PC-3 (cell line): ENCODE data around the gene ASB18.

Source experiments
- EZH2 ChIP-seq: fragments of 300-600 bp; sonication (generic); IDR thresholded peaks from one replicate; pipeline ENCODE4 v1.6.1; 2017; ENCODE audit warnings: antibody characterized with exemption, mild to moderate bottlenecking, low read length; ENCODE audit not compliant: unreplicated experiment
- EZH2phosphoT487 ChIP-seq: fragments of 300-600 bp; sonication (generic); IDR thresholded peaks from 2 replicates; pipeline ENCODE4 v1.6.1; 2018; ENCODE audit warnings: mild to moderate bottlenecking, antibody characterized with exemption, low read length, borderline replicate concordance
- TF ChIP-seq, protein P1 (sequence below): fragments of 300-600 bp; sonication (generic); conservative IDR thresholded peaks from 2 replicates; pipeline ENCODE4 v1.5.1; 2017; ENCODE audit warnings: antibody characterized with exemption, low read depth, mild to moderate bottlenecking, low read length

DNA sequence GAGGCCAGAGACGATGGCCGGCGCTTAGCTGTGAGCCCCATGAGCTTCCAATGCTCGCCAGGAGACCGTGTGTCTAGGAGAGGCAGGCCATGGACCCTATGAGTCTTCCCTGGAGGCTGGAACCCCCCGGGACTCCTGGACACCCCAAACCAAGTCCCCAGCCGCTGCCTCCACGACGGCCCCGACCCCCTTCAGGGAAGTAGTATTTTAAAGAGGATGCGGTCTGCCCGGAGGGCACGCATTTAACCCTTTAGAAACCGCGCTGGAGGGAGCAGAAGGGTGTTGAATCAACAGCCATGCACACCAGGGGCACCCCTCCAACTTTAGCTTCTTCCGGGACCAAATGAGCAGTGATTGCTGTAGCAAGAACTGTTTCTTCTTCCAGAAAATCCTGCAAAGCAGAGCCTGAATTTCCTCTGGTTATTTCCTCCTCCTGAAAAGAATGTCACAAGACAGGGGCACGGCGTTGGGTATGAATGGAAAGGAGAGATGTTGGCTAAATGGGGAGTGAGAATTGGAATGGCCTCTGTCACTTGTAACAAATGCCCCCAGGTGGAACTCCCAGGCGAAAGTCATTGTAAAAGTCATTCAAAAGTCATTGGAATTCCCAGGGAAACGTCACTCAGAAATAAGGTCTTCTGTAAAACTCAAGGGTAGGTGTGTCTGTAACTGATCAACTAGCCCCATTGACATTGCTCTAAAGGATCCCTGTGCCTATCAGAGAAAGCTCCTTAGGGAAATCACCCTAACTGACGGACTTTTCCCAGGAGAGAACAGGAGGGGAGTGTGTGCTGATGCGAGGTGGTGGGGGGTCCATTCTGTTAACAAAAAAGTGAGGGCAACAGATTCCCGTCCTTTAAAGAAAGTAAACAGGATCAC lies 90.2 kb downstream of the ASB18 start:
- TF ChIP-seq, protein P1, sequence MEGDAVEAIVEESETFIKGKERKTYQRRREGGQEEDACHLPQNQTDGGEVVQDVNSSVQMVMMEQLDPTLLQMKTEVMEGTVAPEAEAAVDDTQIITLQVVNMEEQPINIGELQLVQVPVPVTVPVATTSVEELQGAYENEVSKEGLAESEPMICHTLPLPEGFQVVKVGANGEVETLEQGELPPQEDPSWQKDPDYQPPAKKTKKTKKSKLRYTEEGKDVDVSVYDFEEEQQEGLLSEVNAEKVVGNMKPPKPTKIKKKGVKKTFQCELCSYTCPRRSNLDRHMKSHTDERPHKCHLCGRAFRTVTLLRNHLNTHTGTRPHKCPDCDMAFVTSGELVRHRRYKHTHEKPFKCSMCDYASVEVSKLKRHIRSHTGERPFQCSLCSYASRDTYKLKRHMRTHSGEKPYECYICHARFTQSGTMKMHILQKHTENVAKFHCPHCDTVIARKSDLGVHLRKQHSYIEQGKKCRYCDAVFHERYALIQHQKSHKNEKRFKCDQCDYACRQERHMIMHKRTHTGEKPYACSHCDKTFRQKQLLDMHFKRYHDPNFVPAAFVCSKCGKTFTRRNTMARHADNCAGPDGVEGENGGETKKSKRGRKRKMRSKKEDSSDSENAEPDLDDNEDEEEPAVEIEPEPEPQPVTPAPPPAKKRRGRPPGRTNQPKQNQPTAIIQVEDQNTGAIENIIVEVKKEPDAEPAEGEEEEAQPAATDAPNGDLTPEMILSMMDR: no peak
- TF ChIP-seq EZH2 (no peak), EZH2phosphoT487 (no peak)
